Retinal pigment epithelial cell (primary cell): ENCODE data around the gene PPP6C.

ENCODE experiments used
- DNase-seq: peaks from one replicate; pipeline ENCODE4 v3.0.0-alpha.2; 2010; ENCODE audit warnings: low read depth
- H3K4me3 ChIP-seq: 2 replicates; pipeline ENCODE4 v1.5.1; 2011; ENCODE audit warnings: mild to moderate bottlenecking, low read length, control low read depth, moderate library complexity
- CTCF ChIP-seq: conservative IDR thresholded peaks from 2 replicates; pipeline ENCODE4 v1.5.1; 2011; ENCODE audit warnings: low read depth, low read length, control low read depth, inconsistent platforms

PPP6C gene

GRCh38 chr9:125156551-125156950 lies 33.1 kb downstream of the PPP6C start:
- no peak for TF ChIP-seq CTCF
- no peak overlapping the region for H3K4me3 ChIP-seq
- no peak for DNase-seq

GRCh38 chr9:125153712-125154367 lies 35.8 kb downstream of the PPP6C start:
- DNase-seq, result no peak
- H3K4me3 ChIP-seq, result no peak overlapping the region
- TF ChIP-seq CTCF, result no peak

- no peak for DNase-seq
- no peak for TF ChIP-seq CTCF
These were observed 37.9 kb downstream of the PPP6C start for GRCh38 chr9:125151730-125152129.

GRCh38 chr9:125150349-125151245 lies 39.0 kb downstream of the PPP6C start:
- H3K4me3 ChIP-seq, result no peak overlapping the region
- no peak for DNase-seq

More at GRCh38 chr9:125151730-125152129, 37.9 kb downstream of the PPP6C start:
- H3K4me3 ChIP-seq, result no peak overlapping the region

GRCh38 chr9:125147401-125147951 lies 42.1 kb downstream of the PPP6C start:
- no peak for TF ChIP-seq CTCF
- H3K4me3 ChIP-seq, result no peak overlapping the region
- no peak for DNase-seq

More at GRCh38 chr9:125150349-125151245, 39.0 kb downstream of the PPP6C start:
- TF ChIP-seq CTCF, result no peak

- no peak overlapping the region for H3K4me3 ChIP-seq
- DNase-seq, result no peak
- TF ChIP-seq CTCF, result no peak
These were observed 43.4 kb downstream of the PPP6C start for GRCh38 chr9:125146247-125146646.
